Left cardiac atrium (tissue), 4 donors: Measurements from ENCODE around the gene GSTO1. TPM values are rescaled to one million over a fixed set of nuclear protein-coding genes. Genes with fewer than 3 reads are reported as not detected.

Source experiments
- ATAC-seq, 2 donors: fragments of 200-7000 bp; cut with Tn5 transposase; one replicate each; pipeline ENCODE4 v1.9.1; 2020; ENCODE audit warnings: mild to moderate bottlenecking in 2 of 2, moderate library complexity in 2 of 2
- DNase-seq: peaks from one replicate; pipeline ENCODE4 v3.0.0-alpha.2; 2020
- intact Hi-C, 2 donors: fragments of 100-400 bp; cut with DNase I; formaldehyde crosslinking; loops; one replicate each; pipeline versions ENCODE4 v1.14.1 to v1.15.1; 2022 to 2023
- total RNA-seq, 2 donors: library from RNA; stranded (reverse); fragmentation: NEBNext Ultra II Directional; extraction: Animal tissue kit (Norgen Biotek cat#: 25700); gene quantifications; one replicate each; pipeline ENCODE4 v1.2.1, GENCODE V29; 2021
- donor health status: DM: no; HTN: yes; CAD: no.
- donor health status: DM: no; HTN: yes; CAD: no; lungs with severe emphysema.
- donor health status: DM: yes; HTN: yes; CAD: no.
- donor health status: Dilated cardiomyopathy.

Gene GSTO1
- total RNA-seq, 2 donors from 2014 or later: 134 to 255 TPM

DNA sequence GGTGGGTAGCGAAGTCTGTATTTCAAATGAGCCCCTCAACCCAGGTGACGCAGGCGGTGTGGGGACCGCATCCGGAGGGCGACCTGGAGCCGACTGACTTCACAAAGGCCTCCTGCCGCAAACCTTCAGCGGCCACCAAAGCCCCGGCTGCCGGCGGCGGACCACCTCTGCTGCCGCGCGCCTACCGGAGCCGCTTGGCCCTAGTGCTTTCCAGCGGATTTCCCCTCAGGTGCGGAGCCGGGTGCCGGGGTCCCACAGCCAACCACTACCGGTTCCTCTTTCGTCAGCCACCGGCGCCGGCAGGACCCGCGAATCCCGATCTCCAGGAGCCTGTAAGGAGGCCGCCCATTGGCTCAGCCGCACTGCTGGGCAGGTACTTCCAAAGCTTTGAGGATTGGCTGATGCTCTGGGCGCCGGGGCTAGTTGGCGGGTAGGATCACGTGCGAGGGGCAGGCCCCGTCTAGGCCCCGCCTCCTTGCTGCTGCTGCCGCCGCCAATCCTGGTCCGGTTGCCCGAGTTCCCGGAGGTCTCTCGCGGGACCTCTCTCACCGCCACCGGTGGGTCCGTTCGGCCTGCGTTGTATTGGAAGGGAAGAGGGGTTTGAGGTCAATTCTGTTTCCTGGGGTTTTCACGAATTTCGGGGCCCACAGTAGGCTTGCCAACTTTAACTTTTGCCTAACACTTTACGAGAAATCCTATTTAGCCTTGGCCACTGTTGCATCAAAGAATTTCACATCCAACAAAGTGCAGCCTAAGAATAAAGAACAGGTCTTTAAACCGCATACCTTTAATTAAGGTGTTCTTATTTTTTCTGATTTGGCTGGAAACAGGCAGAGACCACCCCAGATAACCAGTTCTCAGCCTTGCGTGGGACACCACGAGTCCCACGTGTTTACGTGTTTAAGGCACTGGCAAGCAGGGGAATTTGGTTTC lies 14.3 kb downstream of the GSTO1 start, which contains the start of gene GSTO2:
TSS of gene GSTO2 (plus strand) at position 472 of the 933 bp plus-strand sequence. CDS start 5,732 bp downstream, outside the sequence.
- intact Hi-C loops: loop anchor here in 1 of 2 donors (5.0 kb wide), 1 partner anchor 497 kb away; no protein-coding TSS in a partner anchor
- ATAC-seq (peak; percentile 100), DNase-seq (peak; percentile 100)

DNA sequence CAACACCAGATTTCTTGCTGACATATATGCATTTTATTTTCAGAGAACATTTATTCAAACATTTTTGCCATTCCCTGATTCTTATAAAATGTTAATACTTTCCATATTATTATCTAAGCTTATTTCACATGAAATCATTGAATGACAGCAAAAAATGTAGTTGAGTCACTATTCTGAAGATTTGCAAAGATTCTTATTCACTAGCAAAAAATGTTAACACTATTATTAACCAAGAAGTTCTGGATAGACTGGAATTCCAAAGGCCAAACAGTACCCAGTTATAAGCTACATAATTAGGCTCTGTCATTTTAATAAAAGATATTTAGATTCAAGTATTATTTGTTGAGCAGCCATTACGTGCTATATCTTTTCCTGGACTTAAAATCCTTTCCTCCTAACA lies 18.6 kb downstream of the GSTO1 start:
- DNase-seq (no peak), ATAC-seq (no peak)
- intact Hi-C loops: no loop called here

DNA sequence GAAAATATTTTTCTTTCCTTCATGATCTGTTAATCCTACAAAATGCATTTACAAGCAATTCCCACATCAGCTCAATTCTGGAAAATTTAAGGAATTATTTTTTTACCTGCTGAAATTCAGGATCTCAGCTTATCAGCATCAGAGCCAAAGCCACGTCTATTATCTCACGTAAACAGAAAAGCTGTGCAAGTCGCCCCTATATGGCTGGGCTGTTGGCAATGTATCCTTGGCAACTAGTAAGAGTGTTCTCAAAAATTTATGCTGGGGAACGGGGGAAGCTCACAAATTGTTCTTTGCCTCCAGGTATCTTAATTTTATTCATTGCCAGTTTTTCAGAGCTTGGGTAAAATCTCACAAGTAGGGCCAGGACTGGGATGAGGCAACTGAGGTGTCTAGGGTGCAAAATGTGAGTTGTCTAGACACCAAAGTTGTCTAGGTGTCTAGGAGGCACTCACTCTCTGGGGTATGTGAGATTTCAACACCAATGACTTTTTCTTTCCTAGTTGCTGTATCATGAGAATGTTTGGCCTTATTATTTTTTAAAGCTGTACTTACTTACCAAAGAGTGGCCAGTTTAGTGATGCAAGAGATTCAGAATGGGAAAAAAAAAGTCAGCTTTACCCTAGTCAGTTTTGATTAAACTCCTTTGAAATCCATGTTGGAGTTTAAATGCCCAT lies 19.3 kb downstream of the GSTO1 start:
- DNase-seq: no peak
- no peak for ATAC-seq
- intact Hi-C loops: no loop called here

DNA sequence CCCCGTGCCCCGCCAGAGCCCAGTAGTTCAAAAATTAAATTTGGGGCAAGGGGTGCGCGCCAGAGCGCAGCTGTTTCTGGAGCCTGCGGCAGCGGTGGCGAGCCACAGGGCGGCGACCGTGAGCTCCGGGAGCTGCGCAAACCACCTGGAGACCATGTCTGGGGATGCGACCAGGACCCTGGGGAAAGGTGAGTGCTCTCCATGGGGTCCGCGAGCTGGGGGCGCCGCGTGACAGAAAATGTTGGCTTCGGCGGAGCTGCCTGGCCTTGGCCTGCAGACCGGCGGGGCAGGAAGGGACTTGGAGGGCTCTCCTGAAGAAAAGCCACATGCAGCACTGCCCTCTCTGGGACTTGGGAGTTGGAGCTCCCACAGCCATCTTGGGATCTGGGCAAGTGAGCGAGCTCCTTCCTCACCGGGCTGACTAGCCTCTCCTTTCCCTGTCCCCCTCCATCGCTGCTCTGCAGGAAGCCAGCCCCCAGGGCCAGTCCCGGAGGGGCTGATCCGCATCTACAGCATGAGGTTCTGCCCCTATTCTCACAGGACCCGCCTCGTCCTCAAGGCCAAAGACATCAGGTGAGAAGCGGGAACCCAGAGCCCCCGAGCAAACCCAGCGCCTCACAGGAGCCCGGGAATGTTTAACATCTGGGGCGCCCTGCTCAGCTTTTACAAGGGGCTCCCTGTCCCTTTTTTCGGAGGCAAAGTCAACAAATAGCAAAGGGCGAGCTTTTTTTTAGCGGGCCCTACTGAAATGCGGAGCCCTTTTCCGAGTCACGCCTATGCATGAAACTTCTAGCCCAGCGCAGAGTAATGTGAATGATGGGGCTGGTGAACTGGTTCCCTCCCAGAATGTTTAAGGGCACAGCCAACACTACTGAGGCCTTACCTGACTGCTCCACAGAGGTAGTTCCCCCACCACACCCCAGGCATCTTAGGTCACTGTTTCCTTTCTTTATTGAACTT lies 20.4 kb downstream of the GSTO1 start:
- ATAC-seq: peak; percentile 73 to 83
- intact Hi-C loops: no loop called here
- peak; percentile 39 for DNase-seq

DNA sequence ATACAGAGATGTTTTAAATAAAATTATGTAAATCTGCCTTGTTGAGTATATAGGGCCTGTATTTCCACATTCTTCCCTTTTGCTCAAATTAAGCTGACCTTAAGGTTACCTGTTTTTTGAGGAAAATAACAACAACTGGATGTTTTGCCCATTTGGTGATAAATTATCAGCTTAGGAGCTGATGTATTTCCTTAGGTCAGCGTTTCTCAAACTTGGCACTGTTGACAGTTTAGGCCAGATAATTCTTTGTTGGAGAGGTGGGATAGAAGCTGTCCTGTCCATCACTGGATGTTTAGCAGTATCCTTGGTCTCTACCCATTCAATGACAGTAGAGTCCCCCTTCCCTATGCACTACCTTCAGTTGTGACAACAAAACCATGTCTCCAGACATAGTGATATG lies 21.5 kb downstream of the GSTO1 start:
- DNase-seq: no peak
- intact Hi-C loops: no loop called here
- no peak for ATAC-seq

DNA sequence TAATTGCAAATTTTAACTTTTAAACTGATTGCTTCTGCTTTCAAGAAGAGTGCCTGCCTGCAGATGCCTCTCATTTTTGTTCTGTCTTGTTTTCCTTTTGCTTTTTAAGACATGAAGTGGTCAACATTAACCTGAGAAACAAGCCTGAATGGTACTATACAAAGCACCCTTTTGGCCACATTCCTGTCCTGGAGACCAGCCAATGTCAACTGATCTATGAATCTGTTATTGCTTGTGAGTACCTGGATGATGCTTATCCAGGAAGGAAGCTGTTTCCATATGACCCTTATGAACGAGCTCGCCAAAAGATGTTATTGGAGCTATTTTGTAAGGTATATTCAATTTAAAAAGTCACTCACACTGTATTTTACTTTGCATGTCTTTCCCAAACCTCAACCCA lies 23.1 kb downstream of the GSTO1 start:
- intact Hi-C loops: no loop called here
- ATAC-seq: no peak
- DNase-seq: no peak

DNA sequence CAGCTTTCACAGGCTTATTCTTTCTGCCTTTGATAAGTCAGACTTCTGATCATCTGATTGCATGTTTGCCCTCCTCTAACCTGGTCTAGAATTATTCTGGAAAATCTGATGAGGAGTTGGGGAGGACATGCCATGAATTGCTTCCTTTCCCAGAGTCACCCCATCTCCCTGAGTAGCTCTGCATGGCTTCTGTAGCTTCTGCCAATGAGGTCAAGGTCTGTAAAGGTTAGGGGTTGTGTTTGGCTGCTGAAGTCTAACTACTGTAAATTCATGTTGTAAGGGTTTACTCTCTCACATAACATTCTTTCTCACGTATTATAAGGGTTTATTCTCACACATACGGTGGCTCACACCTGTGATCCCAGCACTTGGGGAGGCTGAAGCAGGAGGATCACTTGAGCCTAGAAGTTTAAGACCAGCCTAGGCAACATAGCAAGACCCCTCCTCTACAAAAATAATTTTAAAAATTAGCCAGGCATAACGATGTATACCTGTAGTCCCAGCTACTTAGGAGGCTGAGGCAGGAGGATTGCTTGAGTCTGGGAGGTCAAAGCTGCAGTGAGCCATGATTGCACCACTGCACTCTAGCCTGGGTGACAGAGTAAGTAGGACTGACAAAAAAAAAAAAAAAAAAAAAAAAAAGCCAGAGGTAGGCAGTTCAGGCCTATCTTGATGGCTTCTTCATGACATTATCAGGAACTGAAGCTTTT lies 25.0 kb downstream of the GSTO1 start:
- DNase-seq (no peak), ATAC-seq (no peak)
- intact Hi-C loops: no loop called here

DNA sequence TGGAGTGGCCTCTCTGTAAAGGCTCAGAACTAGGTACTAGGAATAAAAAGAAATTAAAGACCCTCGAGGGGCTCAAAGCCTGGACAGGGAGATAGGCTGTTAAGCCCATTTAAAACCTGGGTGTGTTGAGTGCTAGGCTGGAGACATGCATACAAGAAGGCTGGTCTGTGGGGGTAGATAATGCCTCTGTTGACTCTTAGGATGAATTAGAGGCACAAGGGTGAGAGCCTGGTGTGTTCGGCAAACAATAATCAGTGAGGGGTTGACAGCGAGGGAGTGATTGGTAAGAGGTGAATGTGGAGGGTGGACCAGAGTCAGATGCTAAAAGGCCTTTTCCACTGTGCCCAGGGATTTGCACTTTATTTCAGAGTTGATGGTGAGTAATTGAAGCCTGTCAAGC lies 27.0 kb downstream of the GSTO1 start:
- intact Hi-C loops: no loop called here
- no peak for ATAC-seq
- DNase-seq: no peak

DNA sequence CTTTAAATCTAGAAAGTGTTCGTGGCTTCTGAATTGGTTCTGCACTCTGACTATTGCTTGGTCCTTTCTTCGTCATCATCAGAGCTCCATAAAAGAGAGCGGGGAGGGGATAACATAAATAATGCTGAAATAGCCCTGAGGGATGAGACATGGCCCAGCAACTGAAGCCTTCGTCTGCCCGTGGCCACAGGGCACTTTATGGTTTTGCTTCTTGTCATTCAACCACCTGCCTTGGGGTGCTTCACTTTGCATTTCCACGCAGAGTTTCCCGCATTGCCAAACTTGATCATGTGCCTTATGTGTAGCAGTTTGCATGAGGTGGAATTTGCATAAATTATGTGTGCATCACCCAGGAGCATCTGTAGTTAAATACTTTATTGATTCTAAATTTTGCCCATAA lies 30.2 kb downstream of the GSTO1 start:
- intact Hi-C loops: no loop called here
- DNase-seq (no peak), ATAC-seq (no peak)

DNA sequence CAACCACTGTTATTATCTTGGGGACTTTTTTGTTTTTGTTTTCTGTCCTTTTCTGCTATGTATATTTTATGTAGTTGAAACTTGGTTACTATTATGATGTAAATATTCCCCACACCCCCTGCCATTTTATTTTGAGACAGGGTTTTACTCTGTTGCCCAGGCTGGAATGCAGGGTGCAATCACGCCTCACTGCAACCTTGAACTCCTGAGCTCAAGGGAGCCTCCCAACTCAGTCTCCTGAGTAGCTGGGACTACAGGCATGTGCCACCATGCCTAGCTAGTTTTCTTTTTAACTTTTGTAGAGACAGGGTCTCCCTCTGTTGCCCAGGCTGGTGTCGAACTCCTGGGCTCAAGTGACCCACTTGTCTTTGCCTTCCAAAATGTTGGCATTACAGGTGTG lies 32.2 kb downstream of the GSTO1 start:
- no peak for ATAC-seq
- intact Hi-C loops: no loop called here

DNA sequence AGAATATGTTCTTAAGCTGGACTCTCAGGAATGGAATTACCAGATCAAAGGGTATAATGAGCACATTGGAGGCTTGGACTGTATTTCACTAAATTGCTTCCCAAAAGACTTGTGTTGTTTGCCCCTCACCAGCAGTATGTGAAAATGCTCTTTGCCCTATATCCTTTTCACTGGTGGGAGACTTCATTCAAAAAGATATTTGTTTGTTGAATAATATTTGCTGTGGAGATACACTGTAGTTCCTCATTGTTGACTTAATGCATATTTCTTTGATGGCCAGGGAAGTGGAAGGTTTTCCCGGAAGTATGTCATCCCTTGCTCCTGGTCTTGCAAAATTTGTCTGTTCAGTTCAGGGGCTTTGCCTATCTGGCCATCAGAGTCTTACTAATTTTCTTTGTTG lies 33.7 kb downstream of the GSTO1 start:
- ATAC-seq: no peak
- no peak for DNase-seq
- intact Hi-C loops: no loop called here

More for the DNA sequence above, 32.2 kb downstream of the GSTO1 start:
- DNase-seq: no peak

DNA sequence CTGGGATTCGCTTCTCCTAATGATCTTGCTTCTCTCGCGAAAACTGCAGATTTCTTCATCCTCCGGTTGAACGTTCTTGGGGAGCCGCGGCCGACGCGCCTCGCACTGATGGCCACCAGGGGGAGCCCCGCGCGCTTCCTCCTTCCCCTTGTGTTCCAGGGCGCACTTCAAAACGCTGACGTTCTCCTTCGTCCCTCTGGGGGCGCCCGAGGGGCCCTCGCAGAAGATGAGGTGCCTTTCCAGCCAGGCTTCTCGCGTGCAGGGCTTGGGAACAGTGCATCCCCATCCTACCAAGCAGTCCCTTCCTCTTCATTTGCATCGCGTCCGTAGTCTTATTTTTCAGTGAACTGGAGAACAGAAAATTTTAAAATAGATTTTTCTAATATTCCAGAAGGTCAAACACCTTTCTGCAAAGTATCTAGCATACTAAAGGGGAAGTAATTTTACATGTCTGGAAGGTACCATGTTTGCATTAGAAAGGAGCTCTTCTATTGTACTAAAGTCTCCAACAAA lies 36.8 kb downstream of the GSTO1 start:
- ATAC-seq: peak; percentile 92 to 95
- intact Hi-C loops: loop anchor here (1.0 to 2.0 kb wide), 2 partner anchors 57 to 58 kb away; no protein-coding TSS in a partner anchor
- DNase-seq: peak; percentile 93

DNA sequence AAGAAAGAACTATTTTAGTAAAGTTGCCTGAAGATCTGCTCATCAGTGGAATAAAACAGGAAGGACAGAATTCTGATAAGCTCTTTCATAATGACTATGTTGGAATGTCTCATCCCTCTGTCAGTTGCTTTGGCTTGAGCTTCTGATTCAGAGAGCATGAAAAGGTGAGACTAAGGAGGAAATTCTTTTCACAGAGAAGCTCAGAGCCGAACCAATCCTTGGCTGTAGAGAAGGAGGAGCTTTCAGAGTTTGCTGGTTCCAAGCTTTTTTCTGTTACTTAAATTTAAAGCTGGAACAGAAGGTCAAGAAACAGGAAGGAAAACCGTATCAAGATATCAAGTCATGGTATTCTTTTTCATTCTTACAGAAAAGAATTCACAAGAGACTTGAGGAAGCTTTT lies 38.3 kb downstream of the GSTO1 start:
- ATAC-seq: peak; percentile 17 to 74
- intact Hi-C loops: no loop called here
- no peak for DNase-seq

DNA sequence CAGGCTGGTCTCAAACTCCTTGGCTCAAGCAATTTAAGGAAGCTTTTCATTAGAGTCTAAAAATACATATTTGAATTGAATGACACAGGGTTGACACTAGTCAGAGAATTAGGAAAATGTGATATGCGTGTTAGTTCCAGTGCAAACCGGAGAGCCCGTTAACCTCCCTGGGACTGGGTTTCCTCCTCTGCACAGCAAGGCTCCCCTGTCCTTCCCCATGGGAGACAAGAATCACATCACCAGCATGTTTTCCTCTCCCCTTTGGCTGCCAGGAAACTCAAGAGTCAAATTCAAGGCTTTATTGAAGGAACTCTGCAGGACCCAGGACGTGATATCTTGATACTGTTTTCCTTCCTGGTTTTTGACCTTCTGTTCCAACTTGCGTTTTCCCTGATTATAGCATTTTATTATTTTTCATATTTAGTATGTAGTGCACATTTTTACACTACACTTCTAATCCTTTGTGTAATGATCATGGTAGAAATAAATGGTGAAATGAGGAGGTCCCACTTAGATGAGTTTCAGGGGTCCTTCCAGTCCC lies 39.2 kb downstream of the GSTO1 start:
- DNase-seq (no peak), ATAC-seq (no peak)
- intact Hi-C loops: no loop called here

DNA sequence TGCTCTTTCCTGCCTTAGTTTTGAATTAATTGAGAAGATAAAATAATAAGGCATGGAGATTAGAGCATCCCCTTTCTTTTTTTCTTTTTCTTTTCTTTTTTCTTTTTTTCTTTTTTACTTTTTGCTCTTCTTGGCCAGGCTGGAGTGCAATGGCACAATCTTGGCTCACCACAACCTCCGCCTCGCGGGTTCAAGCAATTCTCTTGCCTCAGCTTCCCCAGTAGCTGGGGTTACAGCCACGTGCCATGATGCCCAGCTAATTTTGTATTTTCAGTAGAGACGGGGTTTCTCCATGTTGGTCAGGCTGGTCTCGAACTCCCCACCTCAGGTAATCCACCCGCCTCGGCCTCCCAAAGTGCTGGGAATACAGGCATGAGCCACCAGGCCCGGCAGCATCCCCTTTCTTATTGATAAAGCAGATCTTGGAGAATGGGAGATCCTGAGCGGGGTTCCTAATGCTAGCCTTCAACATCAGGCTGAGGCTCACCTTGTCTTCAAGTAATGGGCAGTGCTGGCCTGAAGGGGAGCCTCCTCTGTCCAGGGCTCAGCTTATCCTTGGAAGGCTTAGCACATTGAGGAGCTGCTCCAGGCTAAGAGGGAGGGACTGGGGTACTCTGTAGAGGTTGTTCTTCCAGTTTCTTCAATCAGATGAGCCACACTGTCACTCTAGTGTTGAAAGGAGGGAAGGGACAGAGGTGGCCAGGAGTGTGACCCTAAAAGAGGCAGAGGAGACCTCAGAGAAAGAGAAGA lies 42.2 kb downstream of the GSTO1 start:
- intact Hi-C loops: loop anchor here in 1 of 2 donors (5.0 kb wide), 1 partner anchor 40 kb away; the partner anchor contains the start of gene ITPRIP
- no peak for ATAC-seq
- DNase-seq: no peak

DNA sequence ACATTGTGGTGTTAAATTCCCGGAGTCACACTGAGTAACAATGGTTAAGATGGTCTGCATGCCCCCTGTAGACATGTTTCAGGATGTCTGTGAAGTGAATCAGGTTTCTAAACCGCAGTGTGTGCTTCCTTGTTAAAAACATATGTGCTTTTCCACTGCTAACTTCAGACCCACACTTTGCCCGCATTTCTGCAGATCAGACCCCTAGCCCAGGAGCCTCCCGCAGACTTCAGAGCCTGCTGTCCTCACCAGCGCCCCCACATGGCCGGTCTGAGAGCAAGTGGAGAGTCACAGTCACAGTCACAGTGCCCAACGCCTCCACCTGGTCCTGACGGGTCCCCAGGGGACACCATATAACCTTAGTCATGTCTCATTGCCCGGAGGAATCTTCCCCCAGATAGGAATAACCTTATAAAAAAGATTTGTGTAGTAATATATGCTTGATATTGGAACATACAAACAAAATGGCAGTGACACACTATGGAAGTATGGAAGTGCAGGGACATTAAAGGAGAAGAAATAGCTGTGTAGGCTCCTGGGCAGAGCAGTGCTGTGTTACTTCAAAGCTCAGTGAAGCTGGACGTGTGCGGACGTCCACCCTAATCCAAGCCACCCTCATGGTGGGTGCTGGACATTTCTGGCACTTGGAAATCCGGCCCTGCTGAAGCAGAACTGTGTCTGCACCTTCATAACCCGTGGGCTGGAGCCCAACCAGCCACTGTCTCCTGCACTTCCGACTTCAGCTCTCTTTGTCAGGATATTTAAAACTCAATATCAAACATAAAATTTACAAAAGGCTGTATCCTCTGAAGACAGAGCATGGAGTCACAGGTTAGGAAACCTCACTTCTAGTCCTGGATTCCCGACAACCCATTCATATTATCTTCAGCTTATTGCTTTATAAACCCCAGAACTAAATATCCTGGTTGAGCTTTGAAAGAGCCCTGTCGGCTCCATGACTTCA lies 43.3 kb downstream of the GSTO1 start:
- DNase-seq (no peak), ATAC-seq (no peak)
- intact Hi-C loops: loop anchor here in 1 of 2 donors (5.0 kb wide), 1 partner anchor 39 kb away; the partner anchor contains the start of gene ITPRIP
